ENCODE data around the gene SKOR1. TPM values are rescaled to one million over a fixed set of nuclear protein-coding genes. Genes with fewer than 3 reads are reported as not detected.
A peak's percentile ranks its signal among the peaks of the same experiment; 100 is the strongest.

Gene SKOR1
- total and polyA plus RNA-seq, 10 of the 15 experiments (the other 5 are each of a cell fraction or from before 2014, with no cell fraction given), result 0.04 to 0.36 (median 0.10) TPM; not detected in 4

Small RNA genes within 50 kb of the gene (small RNA-seq; reads per million reads assigned to genes)
- 1.7 reads per million, percentile 55 among the genes with 10 or more reads in this experiment for gene RNU6-1

Other genes starting within 250 kb of the SKOR1 start
- not detected in 2 replicates for gene RNU6-1, start 14.5 kb downstream of the SKOR1 start, total RNA-seq (2014; rRNA removed)
- not detected in 2 replicates for gene RNU6-1, start 14.5 kb downstream of the SKOR1 start, total RNA-seq (2014; rRNA removed; fragmentation: Illumina TruSeq; extraction: Trizol)
- gene RNU6-1, start 14.5 kb downstream of the SKOR1 start, total RNA-seq (2021), result not detected in 2 replicates
- not detected in 2 replicates for gene RNU6-1, start 14.5 kb downstream of the SKOR1 start, polyA plus RNA-seq (2011; rRNA removed)
- gene RNU6-1, start 14.5 kb downstream of the SKOR1 start, polyA plus RNA-seq (2014; fragmentation: Illumina TruSeq; extraction: Trizol), result not detected in 2 replicates
- gene RNU6-1, start 14.5 kb downstream of the SKOR1 start, polyA plus RNA-seq (2014; fragmentation: Nextera tagmentation; extraction: Ambion mirVana), result not detected
- not detected in 2 replicates for gene RNU6-1, start 14.5 kb downstream of the SKOR1 start, polyA plus RNA-seq (2014; rRNA removed)
- not detected for gene RNU6-1, start 14.5 kb downstream of the SKOR1 start, polyA plus RNA-seq (2016; fragmentation: Nextera tagmentation; extraction: Ambion mirVana)
- 39.0 and 39.1 TPM in 2 replicates for gene PIAS1, start 228.8 kb downstream of the SKOR1 start, total RNA-seq (2014; rRNA removed)
- gene PIAS1, start 228.8 kb downstream of the SKOR1 start, total RNA-seq (2014; rRNA removed; fragmentation: Illumina TruSeq; extraction: Trizol), result 32.3 and 37.9 TPM in 2 replicates
- gene PIAS1, start 228.8 kb downstream of the SKOR1 start, total RNA-seq (2021), result 34.8 and 35.0 TPM in 2 replicates
- gene PIAS1, start 228.8 kb downstream of the SKOR1 start, polyA plus RNA-seq (2011; rRNA removed), result 94.6 and 96.3 TPM in 2 replicates
- gene PIAS1, start 228.8 kb downstream of the SKOR1 start, polyA plus RNA-seq (2014; fragmentation: Illumina TruSeq; extraction: Trizol), result 62.4 and 74.5 TPM in 2 replicates
- 10 to 100 TPM; 20.2 to 22.2 TPM for gene PIAS1, start 228.8 kb downstream of the SKOR1 start, polyA plus RNA-seq (2014; fragmentation: Nextera tagmentation; extraction: Ambion mirVana)
- gene PIAS1, start 228.8 kb downstream of the SKOR1 start, polyA plus RNA-seq (2014; rRNA removed), result 24.8 and 27.1 TPM in 2 replicates
- 10 to 100 TPM; 60.6 to 61.4 TPM for gene PIAS1, start 228.8 kb downstream of the SKOR1 start, polyA plus RNA-seq (2016; fragmentation: Nextera tagmentation; extraction: Ambion mirVana)

Measured in GM12878 (cell line).